B cell (primary cell): Measurements from ENCODE around the gene ACP1. TPM values are rescaled to one million over a fixed set of nuclear protein-coding genes. Genes with fewer than 3 reads are reported as not detected.

Experiments
- ATAC-seq: fragments of 200-7000 bp; cut with Tn5 transposase; one replicate; pipeline ENCODE4 v1.10.0; 2021; ENCODE audit warnings: low read depth, mild to moderate bottlenecking, moderate number of reproducible peaks, moderate library complexity
- CTCF ChIA-PET: fragments of 350-600 bp; sonication (Branson Sonifier 250); formaldehyde crosslinking; loops from one replicate; lab custom pipeline; 2021; ENCODE audit warnings: antibody characterized with exemption, inconsistent platforms; lab: Charles Lee
- POLR2A ChIA-PET: fragments of 350-600 bp; sonication (Branson Sonifier 250); formaldehyde crosslinking; loops from one replicate; lab custom pipeline; 2021; ENCODE audit warnings: antibody characterized with exemption; lab: Charles Lee
- DNase-seq: peaks from one replicate; pipeline ENCODE4 v3.0.0; 2013
- H2AFZ ChIP-seq: 2 replicates; pipeline ENCODE4 v1.6.1; 2012; ENCODE audit warnings: mild to moderate bottlenecking, low read depth, low read length; ENCODE audit not compliant: insufficient read depth, poor library complexity, severe bottlenecking
- H3K27ac ChIP-seq, 2 donors: 1 replicate in 1 of 2; 2 replicates in 1 of 2; pipeline ENCODE4 v1.5.1; 2012 to 2013; ENCODE audit warnings: low read length in 2 of 2, mild to moderate bottlenecking in 2 of 2, moderate library complexity in 1 of 2
- H3K27me3 ChIP-seq, 4 experiments: fragments of 200-600 bp in 1 of 4; sonication (generic) in 1 of 4; replicated peaks in 1 of 4; 1 replicate in 2 of 4; 2 replicates in 2 of 4; pipeline versions ENCODE4 v1.6.1 to v1.7.0; 2013 to 2016; ENCODE audit warnings: low read length in 3 of 4, mild to moderate bottlenecking in 2 of 4, mixed read lengths in 1 of 4, moderate library complexity in 1 of 4; ENCODE audit not compliant: insufficient read depth in 4 of 4, control insufficient read depth in 3 of 4; ENCODE audit errors: control extremely low read depth in 1 of 4
- H3K36me3 ChIP-seq, 2 experiments: replicated peaks in 1 of 2; 1 replicate in 1 of 2; 2 replicates in 1 of 2; pipeline versions ENCODE4 v1.6.1 to v1.7.1; 2013; ENCODE audit warnings: low read length in 1 of 2; ENCODE audit not compliant: insufficient read depth in 2 of 2, control insufficient read depth in 1 of 2; ENCODE audit errors: control extremely low read depth in 1 of 2, extremely low read depth in 1 of 2
- H3K4me1 ChIP-seq, 2 donors: fragments of 200-600 bp in 1 of 2; sonication (generic) in 1 of 2; 1 replicate in 1 of 2; 2 replicates in 1 of 2; pipeline versions ENCODE4 v1.5.1 to v1.6.1; 2013 to 2017; ENCODE audit warnings: low read length in 2 of 2; ENCODE audit not compliant: control insufficient read depth in 2 of 2, insufficient read depth in 2 of 2
- H3K4me2 ChIP-seq: replicated peaks from 2 replicates; pipeline ENCODE3; 2012; ENCODE audit warnings: mild to moderate bottlenecking, low read depth, low read length; ENCODE audit not compliant: poor library complexity, severe bottlenecking
- H3K4me3 ChIP-seq, 5 experiments: fragments of 200-600 bp in 1 of 5; sonication (generic) in 1 of 5; 1 replicate in 3 of 5; 2 replicates in 2 of 5; pipeline versions ENCODE4 v1.5.1 to v1.7.0; 2011 to 2016; ENCODE audit warnings: low read length in 4 of 5, mild to moderate bottlenecking in 4 of 5, low read depth in 2 of 5, control low read depth in 1 of 5, moderate library complexity in 1 of 5; ENCODE audit not compliant: insufficient read depth in 1 of 5; ENCODE audit errors: control extremely low read depth in 1 of 5, extremely low read depth in 1 of 5
- H3K79me2 ChIP-seq: fragments of 200-600 bp; sonication (generic); one replicate; pipeline ENCODE4 v1.6.0; 2016; ENCODE audit warnings: low read length; ENCODE audit not compliant: control insufficient read depth, insufficient read depth
- H3K9ac ChIP-seq: fragments of 200-600 bp; sonication (generic); 2 replicates; pipeline ENCODE4 v1.6.1; 2017; ENCODE audit warnings: mild to moderate bottlenecking, low read length, moderate library complexity
- H3K9me3 ChIP-seq, 3 donors: one replicate each; pipeline versions ENCODE4 v1.6.1 to v1.7.1; 2013; ENCODE audit warnings: low read length in 2 of 3; ENCODE audit not compliant: control insufficient read depth in 2 of 3, insufficient read depth in 1 of 3; ENCODE audit errors: control extremely low read depth in 1 of 3
- H4K20me1 ChIP-seq: 2 replicates; pipeline ENCODE4 v1.6.0; 2012; ENCODE audit warnings: mild to moderate bottlenecking, low read length; ENCODE audit not compliant: insufficient read depth, control insufficient read depth, poor library complexity, severe bottlenecking
- H3K27ac Mint-ChIP-seq: one replicate; pipeline ENCODE4 v1.8.0; 2021; ENCODE audit warnings: mixed read lengths
- H3K27me3 Mint-ChIP-seq: one replicate; pipeline ENCODE4 v1.8.0; 2021; ENCODE audit warnings: mixed read lengths
- H3K4me1 Mint-ChIP-seq: one replicate; pipeline ENCODE4 v1.8.0; 2021; ENCODE audit warnings: mixed read lengths
- H3K4me3 Mint-ChIP-seq: one replicate; pipeline ENCODE4 v1.8.0; 2021; ENCODE audit warnings: mixed read lengths
- H3K9me3 Mint-ChIP-seq: one replicate; pipeline ENCODE4 v1.8.0; 2022; ENCODE audit warnings: mixed read lengths; ENCODE audit not compliant: insufficient read depth
- CTCF ChIP-seq: fragments of 200-600 bp; IDR thresholded peaks from one replicate; pipeline ENCODE4 v1.8.0; 2022; ENCODE audit warnings: antibody characterized with exemption, mild to moderate bottlenecking
- EZH2 ChIP-seq: IDR thresholded peaks from 2 replicates; pipeline ENCODE4 v1.6.1; 2012; ENCODE audit warnings: borderline replicate concordance, low read depth, mild to moderate bottlenecking, moderate library complexity, low read length; ENCODE audit not compliant: insufficient read depth, poor library complexity, severe bottlenecking
- WGBS: methylation state at CpG from one replicate; pipeline ENCODE4 v1.1.5; 2013; ENCODE audit warnings: missing lambda C conversion rate; ENCODE audit not compliant: insufficient coverage; 5-methylcytosine and 5-hydroxymethylcytosine counted together
- intact Hi-C: fragments of 100-400 bp; cut with micrococcal nuclease; formaldehyde crosslinking; loops from one replicate; pipeline ENCODE4 v1.10.0; 2022
- polyA plus RNA-seq: library from polyadenylated mRNA; depleted of rRNA; stranded (reverse); fragments of >200 nt; gene quantifications from 2 replicates; pipeline ENCODE4 v1.2.3, GENCODE V29; 2012
- total RNA-seq, 2 donors: library from RNA; stranded (reverse); fragments of 120-200 nt in 1 of 2; gene quantifications; 1 replicate in 1 of 2; 2 replicates in 1 of 2; pipeline versions ENCODE4 v1.2.3 to v1.2.4, GENCODE V29; 2013 to 2022

ACP1 gene
- total and polyA plus RNA-seq, 2 donors (not counting 1 experiment from before 2014, with no cell fraction given), result 70.2 to 87.8 TPM

- Mint-ChIP-seq H3K9me3 (no peaks in the 10 kb centered on the region), H3K27me3 (no peaks in the 10 kb centered on the region), H3K4me3 (no peak overlapping the region), H3K27ac (no peak overlapping the region), H3K4me1 (peaks cover 13% of the 10 kb centered on the region)
- ATAC-seq, result no peak
- no peak overlapping the region for H3K9ac ChIP-seq
- intact Hi-C loops, result no loop called here
- no CpG with 5 or more reads among the region's 4 CpGs for WGBS
- H3K9me3 ChIP-seq, result no peaks in the 10 kb centered on the region
- no peaks in the 10 kb centered on the region for H3K27me3 ChIP-seq
- H2AFZ ChIP-seq, result no peak overlapping the region
- POLR2A ChIA-PET, result no interaction called here
- DNase-seq, result no peak
- peaks cover 31% of the 10 kb centered on the region for H4K20me1 ChIP-seq
- H3K4me1 ChIP-seq, result peaks cover 9 to 11% of the 10 kb centered on the region in 2 donors
- no peak overlapping the region for H3K4me3 ChIP-seq
- TF ChIP-seq CTCF (no peak), EZH2 (no peak)
- no peak overlapping the region for H3K4me2 ChIP-seq
- H3K36me3 ChIP-seq, result peaks cover 4 to 46% of the 10 kb centered on the region in 2 experiments
- peaks cover 8% of the 10 kb centered on the region for H3K79me2 ChIP-seq
- no peak overlapping the region for H3K27ac ChIP-seq
- CTCF ChIA-PET, result interaction anchor here (0.7 kb wide), 1 partner anchor 345 kb away, joined by 3 read pairs; no protein-coding TSS in a partner anchor
These were observed 14.6 kb downstream of the ACP1 start for GRCh38 chr2:279366-279765.

GRCh38 chr2:279956-280649 lies 15.4 kb downstream of the ACP1 start:
- intact Hi-C loops, result no loop called here
- H3K4me1 Mint-ChIP-seq, result peaks cover 10% of the 10 kb centered on the region
- TF ChIP-seq EZH2 (no peak), CTCF (no peak)
- Histone ChIP-seq H3K27ac (no peak overlapping the region), H3K9me3 (no peaks in the 10 kb centered on the region), H3K36me3 (peaks cover 4 to 46% of the 10 kb centered on the region in 2 experiments), H3K4me3 (no peak overlapping the region), H3K4me2 (no peak overlapping the region), H2AFZ (no peak overlapping the region), H3K79me2 (peaks cover 8% of the 10 kb centered on the region), H4K20me1 (peaks cover 27% of the 10 kb centered on the region), H3K27me3 (no peaks in the 10 kb centered on the region), H3K9ac (no peak overlapping the region), H3K4me1 (peaks cover 9% of the 10 kb centered on the region in 2 donors)
- no peaks in the 10 kb centered on the region for H3K27me3 Mint-ChIP-seq
- DNase-seq, result no peak
- POLR2A ChIA-PET, result no interaction called here
- no peaks in the 10 kb centered on the region for H3K9me3 Mint-ChIP-seq
- H3K4me3 Mint-ChIP-seq, result no peak overlapping the region
- no peak overlapping the region for H3K27ac Mint-ChIP-seq
- CTCF ChIA-PET, result interaction anchor here (1.0 kb wide), 1 partner anchor 33 kb away, joined by 6 read pairs; no protein-coding TSS in a partner anchor
- no CpG with 5 or more reads among the region's 4 CpGs for WGBS
- ATAC-seq, result no peak
